NCI-H2081 treated with DMSO at 0.1 percent for 48 hours (cell line): ENCODE data around the gene FBXO9.

Experiments used
- DNase-seq: peaks from one replicate; lab custom pipeline; 2025; lab: John Stamatoyannopoulos, UW

FBXO9 gene

GRCh38 chr6:53136000-53136609 lies 70.9 kb downstream of the FBXO9 start:
- DNase-seq, result no peak

- no peak for DNase-seq
These were observed 74.7 kb downstream of the FBXO9 start for GRCh38 chr6:53139841-53140413.

- no peak for DNase-seq
These were observed 77.6 kb downstream of the FBXO9 start for GRCh38 chr6:53142810-53143209.

GRCh38 chr6:53143710-53144109 lies 78.5 kb downstream of the FBXO9 start:
- DNase-seq, result no peak

GRCh38 chr6:53144802-53145201 lies 79.6 kb downstream of the FBXO9 start:
- no peak for DNase-seq

GRCh38 chr6:53148684-53149083 lies 83.5 kb downstream of the FBXO9 start, which contains the start of gene GCM1:
TSS of gene GCM1 (minus strand) at chr6:53148841. CDS start at chr6:53145632, 3,209 bp downstream.
- DNase-seq, result no peak
